HL-60 (cell line): ENCODE data around the gene LSAMP.

Experiments used
- DNase-seq, 2 experiments: peaks; one replicate each; pipeline ENCODE4 v3.0.0-alpha.2; 2010 to 2020; ENCODE audit warnings: low read depth in 1 of 2, low spot score in 1 of 2
- H3K27ac ChIP-seq: fragments of 250-450 bp; sonication (Bioruptor Pico); replicated peaks from 2 replicates; pipeline ENCODE4 v1.5.1; 2020; ENCODE audit warnings: mild to moderate bottlenecking, moderate library complexity
- H3K27me3 ChIP-seq: fragments of 250-450 bp; sonication (Bioruptor Pico); 2 replicates; pipeline ENCODE4 v1.5.1; 2021; ENCODE audit warnings: mild to moderate bottlenecking, moderate library complexity; ENCODE audit not compliant: insufficient read depth, poor library complexity, severe bottlenecking
- H3K4me3 ChIP-seq: replicated peaks from 2 replicates; pipeline ENCODE4 v1.5.1; 2011; ENCODE audit warnings: mild to moderate bottlenecking, control low read depth, low read length; ENCODE audit not compliant: insufficient read depth
- GABPA ChIP-seq: IDR thresholded peaks from 2 replicates; pipeline ENCODE4 v1.6.1; 2012; ENCODE audit warnings: low read depth
- POLR2AphosphoS5 ChIP-seq: IDR thresholded peaks from 2 replicates; pipeline ENCODE4 v1.6.1; 2012; ENCODE audit warnings: low read depth
- SPI1 ChIP-seq: IDR thresholded peaks from 2 replicates; pipeline ENCODE4 v1.6.1; 2012; ENCODE audit warnings: low read depth, mild to moderate bottlenecking, borderline replicate concordance
- TF ChIP-seq, protein P1 (sequence below): IDR thresholded peaks from one replicate; pipeline ENCODE4 v1.5.1; 2011; ENCODE audit warnings: low read length, control low read depth, inconsistent platforms; ENCODE audit not compliant: insufficient read depth
- TF ChIP-seq, protein P2 (sequence below): IDR thresholded peaks from 2 replicates; pipeline ENCODE4 v1.6.1; 2012; ENCODE audit warnings: low read depth; ENCODE audit not compliant: insufficient replicate concordance

LSAMP gene

DNA sequence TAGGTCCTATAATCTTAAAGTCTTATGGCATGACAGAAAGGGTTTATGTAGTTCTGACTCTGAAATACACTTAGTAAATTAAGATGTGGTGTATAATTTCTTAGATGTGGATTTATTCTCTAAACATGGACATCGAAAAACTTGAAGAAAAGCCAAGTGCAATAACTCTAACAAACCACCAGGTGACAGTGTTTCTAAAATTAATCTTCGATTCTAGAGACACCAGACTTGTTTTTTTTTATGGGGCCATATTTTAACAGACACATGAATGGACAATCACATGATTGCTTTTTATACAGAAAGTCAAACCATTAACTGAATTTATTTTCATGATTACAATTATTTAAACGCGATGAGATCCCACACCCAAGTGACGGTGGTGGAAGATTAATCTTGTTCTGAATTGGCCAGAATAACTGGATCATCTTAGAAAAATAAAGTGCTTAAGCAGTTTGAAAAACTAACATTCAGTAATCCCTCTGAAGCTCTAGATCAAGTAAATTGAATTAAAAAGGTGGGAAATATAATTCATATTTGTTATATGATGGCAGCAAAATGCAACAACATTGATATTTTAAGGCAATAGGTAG is 305.1 kb downstream of the LSAMP start:
- peak in 1 of 2 experiments; percentile 2 for DNase-seq
- TF ChIP-seq, protein P1, sequence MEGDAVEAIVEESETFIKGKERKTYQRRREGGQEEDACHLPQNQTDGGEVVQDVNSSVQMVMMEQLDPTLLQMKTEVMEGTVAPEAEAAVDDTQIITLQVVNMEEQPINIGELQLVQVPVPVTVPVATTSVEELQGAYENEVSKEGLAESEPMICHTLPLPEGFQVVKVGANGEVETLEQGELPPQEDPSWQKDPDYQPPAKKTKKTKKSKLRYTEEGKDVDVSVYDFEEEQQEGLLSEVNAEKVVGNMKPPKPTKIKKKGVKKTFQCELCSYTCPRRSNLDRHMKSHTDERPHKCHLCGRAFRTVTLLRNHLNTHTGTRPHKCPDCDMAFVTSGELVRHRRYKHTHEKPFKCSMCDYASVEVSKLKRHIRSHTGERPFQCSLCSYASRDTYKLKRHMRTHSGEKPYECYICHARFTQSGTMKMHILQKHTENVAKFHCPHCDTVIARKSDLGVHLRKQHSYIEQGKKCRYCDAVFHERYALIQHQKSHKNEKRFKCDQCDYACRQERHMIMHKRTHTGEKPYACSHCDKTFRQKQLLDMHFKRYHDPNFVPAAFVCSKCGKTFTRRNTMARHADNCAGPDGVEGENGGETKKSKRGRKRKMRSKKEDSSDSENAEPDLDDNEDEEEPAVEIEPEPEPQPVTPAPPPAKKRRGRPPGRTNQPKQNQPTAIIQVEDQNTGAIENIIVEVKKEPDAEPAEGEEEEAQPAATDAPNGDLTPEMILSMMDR, result peak; percentile 52
- TF ChIP-seq SPI1, result no peak
- no peak overlapping the region for H3K27ac ChIP-seq
- no peaks in the 10 kb centered on the region for H3K27me3 ChIP-seq
- no peak overlapping the region for H3K4me3 ChIP-seq

DNA sequence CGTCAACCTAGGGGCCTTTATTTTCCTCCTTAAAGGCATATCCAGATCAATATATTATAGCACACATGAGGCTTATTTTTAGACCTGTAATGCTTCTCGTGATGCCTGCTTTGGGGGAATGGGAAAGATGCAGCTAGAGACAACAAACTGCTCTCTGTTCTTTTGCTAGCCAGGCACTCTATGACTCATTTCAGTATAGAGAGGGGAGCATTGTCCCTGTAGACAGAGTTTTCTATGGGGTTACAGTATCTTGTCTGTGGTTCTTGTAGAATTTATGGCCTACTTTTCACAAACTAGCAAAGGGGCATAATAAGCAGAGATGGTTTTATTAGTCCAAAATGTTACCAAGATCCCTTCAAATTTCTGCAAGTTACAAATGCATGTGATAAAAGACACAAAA is 305.6 kb downstream of the LSAMP start:
- TF ChIP-seq, protein P2, sequence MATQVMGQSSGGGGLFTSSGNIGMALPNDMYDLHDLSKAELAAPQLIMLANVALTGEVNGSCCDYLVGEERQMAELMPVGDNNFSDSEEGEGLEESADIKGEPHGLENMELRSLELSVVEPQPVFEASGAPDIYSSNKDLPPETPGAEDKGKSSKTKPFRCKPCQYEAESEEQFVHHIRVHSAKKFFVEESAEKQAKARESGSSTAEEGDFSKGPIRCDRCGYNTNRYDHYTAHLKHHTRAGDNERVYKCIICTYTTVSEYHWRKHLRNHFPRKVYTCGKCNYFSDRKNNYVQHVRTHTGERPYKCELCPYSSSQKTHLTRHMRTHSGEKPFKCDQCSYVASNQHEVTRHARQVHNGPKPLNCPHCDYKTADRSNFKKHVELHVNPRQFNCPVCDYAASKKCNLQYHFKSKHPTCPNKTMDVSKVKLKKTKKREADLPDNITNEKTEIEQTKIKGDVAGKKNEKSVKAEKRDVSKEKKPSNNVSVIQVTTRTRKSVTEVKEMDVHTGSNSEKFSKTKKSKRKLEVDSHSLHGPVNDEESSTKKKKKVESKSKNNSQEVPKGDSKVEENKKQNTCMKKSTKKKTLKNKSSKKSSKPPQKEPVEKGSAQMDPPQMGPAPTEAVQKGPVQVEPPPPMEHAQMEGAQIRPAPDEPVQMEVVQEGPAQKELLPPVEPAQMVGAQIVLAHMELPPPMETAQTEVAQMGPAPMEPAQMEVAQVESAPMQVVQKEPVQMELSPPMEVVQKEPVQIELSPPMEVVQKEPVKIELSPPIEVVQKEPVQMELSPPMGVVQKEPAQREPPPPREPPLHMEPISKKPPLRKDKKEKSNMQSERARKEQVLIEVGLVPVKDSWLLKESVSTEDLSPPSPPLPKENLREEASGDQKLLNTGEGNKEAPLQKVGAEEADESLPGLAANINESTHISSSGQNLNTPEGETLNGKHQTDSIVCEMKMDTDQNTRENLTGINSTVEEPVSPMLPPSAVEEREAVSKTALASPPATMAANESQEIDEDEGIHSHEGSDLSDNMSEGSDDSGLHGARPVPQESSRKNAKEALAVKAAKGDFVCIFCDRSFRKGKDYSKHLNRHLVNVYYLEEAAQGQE, result no peak
- no peak for TF ChIP-seq POLR2AphosphoS5
- TF ChIP-seq, protein P1, result no peak
- no peak for TF ChIP-seq SPI1
- TF ChIP-seq GABPA, result no peak
- no peak for DNase-seq
- Histone ChIP-seq H3K27me3 (no peaks in the 10 kb centered on the region), H3K27ac (no peak overlapping the region), H3K4me3 (no peak overlapping the region)

DNA sequence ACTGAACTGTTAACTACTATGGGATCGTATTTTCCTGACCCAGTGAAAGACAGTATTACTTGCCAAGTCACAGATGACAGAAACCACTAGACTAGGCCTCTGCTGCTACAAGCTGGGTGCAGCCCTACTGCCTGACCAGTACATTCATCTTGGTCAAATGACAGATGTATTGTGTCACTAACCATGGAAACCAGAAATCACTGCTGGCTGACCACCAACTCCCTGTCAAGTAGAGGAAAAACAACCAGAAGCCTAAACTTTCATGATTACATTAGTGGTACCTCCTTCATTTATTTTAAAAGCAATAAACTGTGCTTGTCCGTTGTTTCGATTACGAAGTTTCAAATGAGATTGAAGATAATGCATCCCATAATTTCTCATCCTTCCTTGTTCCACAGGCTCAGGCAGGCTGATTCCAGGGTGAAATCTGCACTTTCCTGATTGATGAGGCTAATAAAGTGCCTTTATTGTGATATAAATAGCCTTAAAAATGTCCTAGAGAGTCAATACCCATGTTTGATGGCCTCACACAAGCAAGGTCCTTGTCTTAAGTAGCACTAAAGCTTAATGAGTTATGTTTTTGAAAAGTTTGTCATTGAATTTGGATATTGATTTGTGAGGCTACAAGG is 309.7 kb downstream of the LSAMP start:
- no peak overlapping the region for H3K27ac ChIP-seq
- H3K27me3 ChIP-seq, result no peaks in the 10 kb centered on the region
- TF ChIP-seq, protein P2, result no peak
- TF ChIP-seq SPI1, result no peak
- TF ChIP-seq POLR2AphosphoS5, result no peak
- TF ChIP-seq GABPA, result no peak
- TF ChIP-seq, protein P1, result no peak
- DNase-seq, result no peak
- H3K4me3 ChIP-seq, result no peak overlapping the region
